Vagina (tissue), 2 donors: ENCODE results near the gene DNAH6.

Experiments used
- CTCF ChIP-seq, 3 experiments: fragments of 450-650 bp in 2 of 3; fragments of 200-600 bp in 1 of 3; sonication (generic) in 1 of 3; IDR thresholded peaks; one replicate each; pipeline ENCODE4 v1.5.1; 2017 to 2019; ENCODE audit warnings: antibody characterized with exemption in 3 of 3, mild to moderate bottlenecking in 2 of 3, moderate library complexity in 2 of 3
- POLR2A ChIP-seq, 2 donors: fragments of 450-650 bp; IDR thresholded peaks; one replicate each; pipeline ENCODE4 v1.6.1; 2017; ENCODE audit warnings: antibody characterized with exemption in 2 of 2, mild to moderate bottlenecking in 2 of 2, moderate library complexity in 2 of 2

DNA sequence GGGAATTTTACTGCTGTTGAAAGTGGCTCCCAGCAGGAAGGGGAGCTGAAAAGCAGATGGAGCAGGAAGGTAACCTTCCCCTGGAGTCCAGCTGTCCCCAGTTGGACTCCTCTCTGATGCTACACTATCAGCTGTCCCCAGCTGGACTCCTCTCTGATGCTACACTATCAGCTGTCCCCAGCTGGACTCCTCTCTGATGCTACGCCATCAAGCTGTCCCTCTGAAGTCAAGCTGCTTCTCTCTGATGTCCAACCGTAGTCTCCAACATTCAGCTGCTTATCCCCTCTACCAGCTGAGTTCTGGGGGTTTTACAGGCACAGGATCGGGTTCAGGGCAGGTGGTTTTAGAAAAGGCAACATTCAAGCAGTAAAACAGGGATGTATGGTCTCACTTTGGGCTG lies 37.4 kb upstream of the DNAH6 start:
- TF ChIP-seq CTCF (IDR thresholded peaks at IDR 0.05) (no peak), POLR2A (IDR thresholded peaks at IDR 0.05) (no peak)
